Sigmoid colon (tissue), 4 donors: ENCODE results near the gene SYNC.

Source experiments
- EP300 ChIP-seq, 4 donors: sonication (generic); formaldehyde crosslinking; IDR thresholded peaks; one replicate each; pipeline ENCODE4 v1.6.1; 2017; ENCODE audit warnings: antibody characterized with exemption in 4 of 4
- POLR2A ChIP-seq, 2 donors: fragments of 450-650 bp; IDR thresholded peaks; one replicate each; pipeline ENCODE4 v1.6.1; 2016; ENCODE audit warnings: antibody characterized with exemption in 2 of 2, mild to moderate bottlenecking in 2 of 2, moderate library complexity in 2 of 2
- TF ChIP-seq, protein P1 (sequence below), 4 experiments: fragments of 450-650 bp in 3 of 4; fragments of 200-600 bp in 1 of 4; IDR thresholded peaks; one replicate each; pipeline ENCODE4 v1.5.1; 2016 to 2019; ENCODE audit warnings: antibody characterized with exemption in 4 of 4, mild to moderate bottlenecking in 3 of 4, moderate library complexity in 2 of 4

DNA sequence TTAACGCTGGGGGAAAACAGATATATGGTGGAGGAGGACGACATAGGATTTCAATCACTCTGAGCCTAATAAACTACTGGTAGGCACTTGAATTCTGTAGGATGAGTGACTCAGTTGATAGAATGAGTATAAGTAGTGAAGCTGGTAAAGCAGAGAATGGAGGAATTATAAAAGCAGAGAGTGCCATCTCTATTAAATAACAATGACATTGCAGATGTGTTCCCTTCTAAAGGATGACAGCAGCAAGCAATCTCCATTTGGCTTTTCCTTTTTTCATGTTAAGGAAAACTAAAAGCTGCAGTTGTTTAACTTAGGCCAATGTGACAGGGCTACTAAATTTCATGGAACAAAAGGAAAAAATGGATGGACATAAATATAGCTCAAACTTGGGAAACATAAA is 69.7 kb downstream of the SYNC start:
- TF ChIP-seq, protein P1, sequence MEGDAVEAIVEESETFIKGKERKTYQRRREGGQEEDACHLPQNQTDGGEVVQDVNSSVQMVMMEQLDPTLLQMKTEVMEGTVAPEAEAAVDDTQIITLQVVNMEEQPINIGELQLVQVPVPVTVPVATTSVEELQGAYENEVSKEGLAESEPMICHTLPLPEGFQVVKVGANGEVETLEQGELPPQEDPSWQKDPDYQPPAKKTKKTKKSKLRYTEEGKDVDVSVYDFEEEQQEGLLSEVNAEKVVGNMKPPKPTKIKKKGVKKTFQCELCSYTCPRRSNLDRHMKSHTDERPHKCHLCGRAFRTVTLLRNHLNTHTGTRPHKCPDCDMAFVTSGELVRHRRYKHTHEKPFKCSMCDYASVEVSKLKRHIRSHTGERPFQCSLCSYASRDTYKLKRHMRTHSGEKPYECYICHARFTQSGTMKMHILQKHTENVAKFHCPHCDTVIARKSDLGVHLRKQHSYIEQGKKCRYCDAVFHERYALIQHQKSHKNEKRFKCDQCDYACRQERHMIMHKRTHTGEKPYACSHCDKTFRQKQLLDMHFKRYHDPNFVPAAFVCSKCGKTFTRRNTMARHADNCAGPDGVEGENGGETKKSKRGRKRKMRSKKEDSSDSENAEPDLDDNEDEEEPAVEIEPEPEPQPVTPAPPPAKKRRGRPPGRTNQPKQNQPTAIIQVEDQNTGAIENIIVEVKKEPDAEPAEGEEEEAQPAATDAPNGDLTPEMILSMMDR (IDR thresholded peaks at IDR 0.05): no peak
- TF ChIP-seq POLR2A (IDR thresholded peaks at IDR 0.05): no peak
- no peak for TF ChIP-seq EP300 (IDR thresholded peaks at IDR 0.05)
